Fibroblast of the aortic adventitia (primary cell): ENCODE measurements around the gene PI4K2A. TPM values are rescaled to one million over a fixed set of nuclear protein-coding genes. Genes with fewer than 3 reads are reported as not detected.

Source experiments
- DNase-seq: peaks from one replicate; pipeline ENCODE4 v3.0.0-alpha.2; 2010; ENCODE audit warnings: low read depth
- H3K4me3 ChIP-seq: 2 replicates; pipeline ENCODE4 v1.5.1; 2011; ENCODE audit warnings: low read depth, mild to moderate bottlenecking, control low read depth, low read length, moderate library complexity
- CTCF ChIP-seq: IDR thresholded peaks from 2 replicates; pipeline ENCODE4 v1.5.1; 2011; ENCODE audit warnings: mild to moderate bottlenecking, low read length, control low read depth, inconsistent platforms; ENCODE audit not compliant: insufficient read depth
- total RNA-seq: library from RNA; depleted of rRNA; stranded (reverse); fragments of >200 nt; gene quantifications from 2 replicates; pipeline ENCODE4 v1.2.3, GENCODE V29; 2012; ENCODE audit warnings: low replicate concordance

Gene PI4K2A
- total RNA-seq, 1 donor, result 22.3 TPM

GRCh38 chr10:97707134-97707861 is 66.8 kb downstream of the PI4K2A start:
- no peak for DNase-seq
- TF ChIP-seq CTCF, result no peak
- no peak overlapping the region for H3K4me3 ChIP-seq

- TF ChIP-seq CTCF, result no peak
- DNase-seq, result no peak
- no peak overlapping the region for H3K4me3 ChIP-seq
These were observed 67.7 kb downstream of the PI4K2A start for GRCh38 chr10:97708167-97708566.

GRCh38 chr10:97708976-97709946 is 68.8 kb downstream of the PI4K2A start:
- no peak overlapping the region for H3K4me3 ChIP-seq
- peak; percentile 95 for DNase-seq
- peak; percentile 74 for TF ChIP-seq CTCF

- no peak for TF ChIP-seq CTCF
- no peak for DNase-seq
These were observed 71.4 kb downstream of the PI4K2A start for GRCh38 chr10:97711640-97712572.

GRCh38 chr10:97713339-97713825 is 72.9 kb downstream of the PI4K2A start, which contains the start of gene MARVELD1:
MARVELD1 (plus strand) TSS chr10:97713730; CDS start chr10:97713877, 147 bp downstream.
- peak within 1 kb of the TSS; percentile 93 for H3K4me3 ChIP-seq
- no peak for TF ChIP-seq CTCF
- peak; percentile 84 for DNase-seq

More at GRCh38 chr10:97711640-97712572, 71.4 kb downstream of the PI4K2A start:
- H3K4me3 ChIP-seq, result no peak overlapping the region
